IMR-90 (cell line): ENCODE results near the gene ACADS. TPM values are rescaled to one million over a fixed set of nuclear protein-coding genes. Genes with fewer than 3 reads are reported as not detected.

Source experiments
- ATAC-seq: fragments of 200-7000 bp; cut with Tn5 transposase; 2 replicates; pipeline ENCODE4 v1.9.1; 2020; ENCODE audit warnings: low read depth, mild to moderate bottlenecking, moderate library complexity
- BruUV-seq: library from RNA; stranded (reverse); fragments of 400-500 nt; replicated peaks from 2 replicates; lab custom pipeline; 2021; lab: Mats Ljungman, UMichigan
- CTCF ChIA-PET: fragments of 300-600 bp; formaldehyde crosslinking; extraction: SDS; loops from one replicate; lab custom pipeline; 2021; ENCODE audit warnings: antibody characterized with exemption; lab: Yijun Ruan, JAX
- POLR2A ChIA-PET: fragments of 300-600 bp; sonication (Branson Sonifier 250); formaldehyde crosslinking; loops from one replicate; lab custom pipeline; 2022; ENCODE audit warnings: antibody characterized with exemption; ENCODE audit not compliant: unreplicated experiment; lab: Charles Lee
- DNase-seq: peaks from one replicate; pipeline ENCODE4 v3.0.0; 2013
- H2AFZ ChIP-seq: replicated peaks from 2 replicates; pipeline ENCODE3; 2013; ENCODE audit warnings: low read length, mild to moderate bottlenecking; ENCODE audit not compliant: poor library complexity
- H2AK5ac ChIP-seq: 2 replicates; pipeline ENCODE4 v1.6.1; 2013; ENCODE audit warnings: low read depth, low read length, inconsistent platforms
- H2AK9ac ChIP-seq: replicated peaks from 2 replicates; pipeline ENCODE3; 2013; ENCODE audit warnings: mild to moderate bottlenecking, low read depth, low read length, moderate library complexity; ENCODE audit not compliant: poor library complexity
- H2BK120ac ChIP-seq: 2 replicates; pipeline ENCODE4 v1.6.1; 2013; ENCODE audit warnings: low read depth, low read length, inconsistent platforms
- H2BK15ac ChIP-seq: 3 replicates; pipeline ENCODE4 v1.6.1; 2013; ENCODE audit warnings: low read depth, low read length, inconsistent platforms
- H2BK20ac ChIP-seq: 2 replicates; pipeline ENCODE4 v1.6.1; 2013; ENCODE audit warnings: low read depth, mild to moderate bottlenecking, inconsistent platforms, low read length, moderate library complexity
- H2BK5ac ChIP-seq: 2 replicates; pipeline ENCODE4 v1.6.1; 2013; ENCODE audit warnings: mild to moderate bottlenecking, low read depth, low read length, inconsistent platforms; ENCODE audit not compliant: poor library complexity, severe bottlenecking
- H3K14ac ChIP-seq: replicated peaks from 2 replicates; pipeline ENCODE4 v1.6.1; 2013; ENCODE audit warnings: low read depth, low read length, inconsistent platforms
- H3K18ac ChIP-seq: 2 replicates; pipeline ENCODE4 v1.6.1; 2013; ENCODE audit warnings: low read depth, low read length, control low read depth
- H3K23ac ChIP-seq: 2 replicates; pipeline ENCODE4 v1.6.1; 2013; ENCODE audit warnings: low read depth, low read length, inconsistent platforms
- H3K27ac ChIP-seq: 2 replicates; pipeline ENCODE4 v1.5.1; 2013; ENCODE audit warnings: mild to moderate bottlenecking, control low read depth, low read length; ENCODE audit not compliant: insufficient read depth
- H3K27me3 ChIP-seq: 2 replicates; pipeline ENCODE4 v1.6.1; 2013; ENCODE audit warnings: low read length; ENCODE audit not compliant: control insufficient read depth, insufficient read depth
- H3K36me3 ChIP-seq: 2 replicates; pipeline ENCODE4 v1.6.1; 2013; ENCODE audit warnings: low read length, mixed read lengths; ENCODE audit not compliant: control insufficient read depth, insufficient read depth
- H3K4ac ChIP-seq: 2 replicates; pipeline ENCODE4 v1.6.1; 2013; ENCODE audit warnings: low read depth, low read length, inconsistent platforms
- H3K4me1 ChIP-seq: 2 replicates; pipeline ENCODE4 v1.6.1; 2013; ENCODE audit warnings: low read length, mixed read lengths; ENCODE audit not compliant: control insufficient read depth, insufficient read depth
- H3K4me2 ChIP-seq: 2 replicates; pipeline ENCODE4 v1.6.1; 2013; ENCODE audit warnings: low read depth, mild to moderate bottlenecking, control low read depth, low read length, moderate library complexity
- H3K4me3 ChIP-seq: 2 replicates; pipeline ENCODE4 v1.5.1; 2013; ENCODE audit warnings: low read depth, mild to moderate bottlenecking, control low read depth, low read length, moderate library complexity; ENCODE audit not compliant: insufficient read depth
- H3K56ac ChIP-seq: 2 replicates; pipeline ENCODE4 v1.6.1; 2013; ENCODE audit warnings: low read length, inconsistent platforms; ENCODE audit not compliant: insufficient read depth; ENCODE audit errors: extremely low read depth
- H3K79me1 ChIP-seq, 2 experiments: 2 replicates each; pipeline ENCODE4 v1.6.1; 2013; ENCODE audit warnings: low read length in 2 of 2, inconsistent platforms in 1 of 2, low read depth in 1 of 2
- H3K9ac ChIP-seq: 2 replicates; pipeline ENCODE4 v1.6.1; 2013; ENCODE audit warnings: low read depth, low read length, control low read depth
- H3K9me1 ChIP-seq: 2 replicates; pipeline ENCODE4 v1.6.1; 2013; ENCODE audit warnings: low read length, inconsistent platforms; ENCODE audit not compliant: insufficient read depth
- H3K9me3 ChIP-seq: 2 replicates; pipeline ENCODE4 v1.6.1; 2013; ENCODE audit warnings: low read length; ENCODE audit not compliant: control insufficient read depth, insufficient read depth
- H4K20me1 ChIP-seq: 2 replicates; pipeline ENCODE4 v1.6.1; 2013; ENCODE audit warnings: low read length, inconsistent platforms; ENCODE audit not compliant: insufficient read depth
- H4K5ac ChIP-seq: 2 replicates; pipeline ENCODE4 v1.6.1; 2013; ENCODE audit warnings: mild to moderate bottlenecking, low read depth, low read length, control low read depth
- H4K8ac ChIP-seq, 2 experiments: 2 replicates each; pipeline ENCODE4 v1.6.1; 2013; ENCODE audit warnings: low read depth in 2 of 2, low read length in 2 of 2, control low read depth in 1 of 2, inconsistent platforms in 1 of 2
- H4K91ac ChIP-seq: 2 replicates; pipeline ENCODE4 v1.6.1; 2013; ENCODE audit warnings: low read depth, low read length, inconsistent platforms; ENCODE audit not compliant: insufficient read depth
- BHLHE40 ChIP-seq: fragments of 150-350 bp; IDR thresholded peaks from 2 replicates; pipeline ENCODE4 v1.6.1; 2016; ENCODE audit warnings: mild to moderate bottlenecking, low read depth, low read length
- CEBPB ChIP-seq: IDR thresholded peaks from 2 replicates; pipeline ENCODE4 v1.6.1; 2012; ENCODE audit warnings: low read depth, low read length, improper control_type of control experiment
- CHD1 ChIP-seq: IDR thresholded peaks from 2 replicates; pipeline ENCODE4 v1.6.1; 2012; ENCODE audit warnings: low read depth, low read length, improper control_type of control experiment
- CTCF ChIP-seq: conservative IDR thresholded peaks from 2 replicates; pipeline ENCODE4 v1.5.1; 2012; ENCODE audit warnings: mild to moderate bottlenecking, low read depth, low read length, improper control_type of control experiment
- ELK1 ChIP-seq: fragments of 150-350 bp; IDR thresholded peaks from 2 replicates; pipeline ENCODE4 v1.6.1; 2016; ENCODE audit warnings: low read depth, mild to moderate bottlenecking, low read length, moderate library complexity, borderline replicate concordance
- FOS ChIP-seq: fragments of 150-350 bp; IDR thresholded peaks from 2 replicates; pipeline ENCODE4 v1.6.1; 2016; ENCODE audit warnings: low read depth, low read length
- MAFK ChIP-seq: IDR thresholded peaks from 2 replicates; pipeline ENCODE4 v1.6.1; 2012; ENCODE audit warnings: low read depth, low read length, improper control_type of control experiment
- MAZ ChIP-seq: IDR thresholded peaks from 2 replicates; pipeline ENCODE4 v1.6.1; 2012; ENCODE audit warnings: low read depth, mild to moderate bottlenecking, low read length, improper control_type of control experiment, moderate library complexity, borderline replicate concordance
- MXI1 ChIP-seq: IDR thresholded peaks from 2 replicates; pipeline ENCODE4 v1.6.1; 2012; ENCODE audit warnings: low read depth, mild to moderate bottlenecking, low read length, moderate library complexity, borderline replicate concordance
- NFE2L2 ChIP-seq: fragments of 150-350 bp; IDR thresholded peaks from 2 replicates; pipeline ENCODE4 v1.6.1; 2016; ENCODE audit warnings: low read depth, mild to moderate bottlenecking, low read length
- POLR2A ChIP-seq: IDR thresholded peaks from 2 replicates; pipeline ENCODE4 v1.6.1; 2012; ENCODE audit warnings: mild to moderate bottlenecking, low read depth, low read length
- RAD21 ChIP-seq: IDR thresholded peaks from 2 replicates; pipeline ENCODE4 v1.6.1; 2012; ENCODE audit warnings: low read length, improper control_type of control experiment
- RCOR1 ChIP-seq: IDR thresholded peaks from 2 replicates; pipeline ENCODE4 v1.6.1; 2012; ENCODE audit warnings: mild to moderate bottlenecking, low read length, improper control_type of control experiment; ENCODE audit not compliant: insufficient replicate concordance
- RFX5 ChIP-seq: IDR thresholded peaks from 2 replicates; pipeline ENCODE4 v1.8.0; 2012; ENCODE audit warnings: low read depth, mild to moderate bottlenecking, low read length, moderate library complexity
- SMC3 ChIP-seq: fragments of 150-350 bp; IDR thresholded peaks from 2 replicates; pipeline ENCODE4 v1.6.1; 2016; ENCODE audit warnings: low read depth, mild to moderate bottlenecking, antibody characterized with exemption, low read length, moderate library complexity
- WGBS, 2 experiments: methylation state at CpG; one replicate each; pipeline versions ENCODE4 v1.1.5 to v1.1.7; 2013; ENCODE audit warnings: missing lambda C conversion rate in 2 of 2; ENCODE audit not compliant: insufficient read length in 1 of 2; ENCODE audit errors: extremely low coverage in 2 of 2; 5-methylcytosine and 5-hydroxymethylcytosine counted together
- dilution Hi-C: fragments of 300-500 bp; cut with HindIII; formaldehyde crosslinking; loops from one replicate; pipeline ENCODE4 v1.14.3; 2018; ENCODE audit warnings: low sequenced_read_pairs; ENCODE audit not compliant: unreplicated experiment
- in situ Hi-C: fragments of 300-500 bp; cut with MboI; formaldehyde crosslinking; loops from 3 replicates; pipeline ENCODE4 v1.14.3; 2019; ENCODE audit warnings: low sequenced_read_pairs, inconsistent platforms, mixed read lengths
- intact Hi-C: fragments of 100-400 bp; cut with micrococcal nuclease; formaldehyde crosslinking; loops from 2 replicates; pipeline ENCODE4 v1.10.0; 2022
- polyA plus RNA-seq, 3 experiments: library from polyadenylated mRNA; depleted of rRNA; stranded (reverse); fragments of >200 nt; gene quantifications; 2 replicates each; pipeline ENCODE4 v1.2.3, GENCODE V29; 2012; ENCODE audit warnings: low replicate concordance in 1 of 3
- total RNA-seq: library from RNA; depleted of rRNA; stranded (reverse); fragments of >200 nt; gene quantifications from 2 replicates; pipeline ENCODE4 v1.2.3, GENCODE V29; 2012
- TF ChIP-seq, protein P1 (sequence below): fragments of 150-350 bp; IDR thresholded peaks from 2 replicates; pipeline ENCODE4 v1.6.1; 2017; ENCODE audit warnings: mild to moderate bottlenecking, antibody characterized with exemption, low read length, low read depth

Gene ACADS
- total and polyA plus RNA-seq, 2 of the 4 experiments (the other 2 are of a cell fraction): 2.9 to 5.5 TPM

- peaks cover 9% of the 10 kb centered on the region; the same call in 1 of the 2 replicates for H3K4me1 ChIP-seq
- peak overlapping the region; percentile 89 for H2AK9ac ChIP-seq
- CTCF ChIA-PET: no interaction called here
- H3K36me3 ChIP-seq: peaks cover 16% of the 10 kb centered on the region
- H3K9me3 ChIP-seq: no peaks in the 10 kb centered on the region
- H2AK5ac ChIP-seq: no peak overlapping the region
- no peak overlapping the region for H2BK5ac ChIP-seq
- H3K18ac ChIP-seq: no peak overlapping the region
- no peak overlapping the region for H3K27ac ChIP-seq
- H4K20me1 ChIP-seq: no peaks in the 10 kb centered on the region
- H3K4me3 ChIP-seq: no peak overlapping the region
- H2AFZ ChIP-seq: no peak overlapping the region
- in situ Hi-C loops (no loop called here), intact Hi-C loops (no loop called here), dilution Hi-C loops (no loop called here)
- H3K23ac ChIP-seq: no peak overlapping the region
- peak overlapping the region; percentile 40; the same call in 1 of the 2 replicates for H3K4me2 ChIP-seq
- no peak overlapping the region for H4K5ac ChIP-seq
- no peak overlapping the region for H4K91ac ChIP-seq
- H3K56ac ChIP-seq: no peak overlapping the region
- POLR2A ChIA-PET: no interaction called here
- ATAC-seq (no peak), DNase-seq (no peak)
- no peak overlapping the region for H3K9ac ChIP-seq
- TF ChIP-seq CTCF (no peak), POLR2A (no peak), BHLHE40 (no peak), NFE2L2 (no peak), ELK1 (no peak), RFX5 (no peak), RCOR1 (no peak), MAZ (no peak), MXI1 (no peak), FOS (no peak), RAD21 (no peak), CEBPB (no peak), CHD1 (no peak), SMC3 (no peak), MAFK (no peak)
- TF ChIP-seq, protein P1, sequence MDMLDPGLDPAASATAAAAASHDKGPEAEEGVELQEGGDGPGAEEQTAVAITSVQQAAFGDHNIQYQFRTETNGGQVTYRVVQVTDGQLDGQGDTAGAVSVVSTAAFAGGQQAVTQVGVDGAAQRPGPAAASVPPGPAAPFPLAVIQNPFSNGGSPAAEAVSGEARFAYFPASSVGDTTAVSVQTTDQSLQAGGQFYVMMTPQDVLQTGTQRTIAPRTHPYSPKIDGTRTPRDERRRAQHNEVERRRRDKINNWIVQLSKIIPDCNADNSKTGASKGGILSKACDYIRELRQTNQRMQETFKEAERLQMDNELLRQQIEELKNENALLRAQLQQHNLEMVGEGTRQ: no peak
- BruUV-seq: no TSS peak
- peaks cover 10% of the 10 kb centered on the region for H3K9me1 ChIP-seq
- H3K4ac ChIP-seq: no peak overlapping the region
- WGBS, 2 experiments: 94% methylated on average over 5 of the region's 9 CpGs; no CpG with 5 or more reads in 1 of the 2 experiments
- no peak overlapping the region for H2BK120ac ChIP-seq
- H2BK15ac ChIP-seq: no peak overlapping the region
- no peaks in the 10 kb centered on the region for H3K27me3 ChIP-seq
- H3K79me1 ChIP-seq: peaks cover 7 to 19% of the 10 kb centered on the region in 2 experiments; a peak in 3 of 4 replicates
- H4K8ac ChIP-seq: 0 out of 4 replicates have a peak overlapping the region, but pooled peaks of 1 of the 2 experiments have one; percentile 28
- H2BK20ac ChIP-seq: no peak overlapping the region
- H3K14ac ChIP-seq: no peak overlapping the region
Measured at GRCh38 chr12:120726510-120726793, 826 bp downstream of the ACADS start.
